A673 (cell line): ENCODE measurements around the gene PRH2.

Source experiments
- CTCF ChIP-seq: fragments of 300-800, 200-600 bp; sonication (generic); conservative IDR thresholded peaks from 2 replicates; pipeline ENCODE4 v1.5.1; 2017; ENCODE audit warnings: low read depth, mild to moderate bottlenecking, antibody characterized with exemption, low read length, moderate library complexity, mixed read lengths
- EZH2 ChIP-seq: fragments of 200-600 bp; sonication (generic); IDR thresholded peaks from 2 replicates; pipeline ENCODE4 v1.6.1; 2017; ENCODE audit warnings: borderline replicate concordance, low read depth, mild to moderate bottlenecking, mixed read lengths, antibody characterized with exemption, low read length; ENCODE audit not compliant: poor library complexity, severe bottlenecking

GRCh38 chr12:10956085-10956484 lies 27.0 kb downstream of the PRH2 start:
- TF ChIP-seq CTCF = no peak
- no peak for TF ChIP-seq EZH2
